ENCODE measurements around the gene ITPRID2.
"Not testable (repeated sequence)": the region's sequence is repeated elsewhere in the genome, so short reads cannot be mapped to it uniquely, and the experiment has no call there.

ITPRID2 gene

GRCh38 chr2:181958726-181959125 lies 67.2 kb downstream of the ITPRID2 start:
- in situ Hi-C loops (cut with MboI; ENCODE audit: low sequenced_read_pairs): no loop called here

DNA sequence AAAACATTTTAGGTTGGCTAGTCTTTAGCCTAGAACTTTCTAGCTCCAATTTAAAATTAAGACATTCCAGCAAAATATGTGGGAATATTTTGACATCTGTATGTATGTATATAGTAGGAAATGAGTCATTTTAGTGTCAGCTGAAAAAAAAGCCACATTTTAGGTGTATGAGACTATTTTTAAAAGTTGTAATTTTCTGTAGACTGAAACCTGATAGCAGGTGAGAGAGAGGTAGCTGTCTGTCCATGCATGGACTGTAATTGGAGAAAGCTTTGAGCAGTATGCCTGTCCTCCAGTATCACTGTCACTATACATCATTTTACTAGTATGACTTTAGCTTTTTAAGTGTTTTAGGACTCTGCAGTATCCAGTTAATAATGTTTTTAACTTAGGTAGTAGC lies 68.0 kb downstream of the ITPRID2 start:
- in situ Hi-C loops (cut with MboI; ENCODE audit: low sequenced_read_pairs): no loop called here

- in situ Hi-C loops (cut with MboI; ENCODE audit: low sequenced_read_pairs): not testable (repeated sequence)
Measured at GRCh38 chr2:181961167-181961566, 69.6 kb downstream of the ITPRID2 start.

GRCh38 chr2:181962142-181962541 lies 70.6 kb downstream of the ITPRID2 start:
- in situ Hi-C loops (cut with MboI; ENCODE audit: low sequenced_read_pairs): no loop called here

DNA sequence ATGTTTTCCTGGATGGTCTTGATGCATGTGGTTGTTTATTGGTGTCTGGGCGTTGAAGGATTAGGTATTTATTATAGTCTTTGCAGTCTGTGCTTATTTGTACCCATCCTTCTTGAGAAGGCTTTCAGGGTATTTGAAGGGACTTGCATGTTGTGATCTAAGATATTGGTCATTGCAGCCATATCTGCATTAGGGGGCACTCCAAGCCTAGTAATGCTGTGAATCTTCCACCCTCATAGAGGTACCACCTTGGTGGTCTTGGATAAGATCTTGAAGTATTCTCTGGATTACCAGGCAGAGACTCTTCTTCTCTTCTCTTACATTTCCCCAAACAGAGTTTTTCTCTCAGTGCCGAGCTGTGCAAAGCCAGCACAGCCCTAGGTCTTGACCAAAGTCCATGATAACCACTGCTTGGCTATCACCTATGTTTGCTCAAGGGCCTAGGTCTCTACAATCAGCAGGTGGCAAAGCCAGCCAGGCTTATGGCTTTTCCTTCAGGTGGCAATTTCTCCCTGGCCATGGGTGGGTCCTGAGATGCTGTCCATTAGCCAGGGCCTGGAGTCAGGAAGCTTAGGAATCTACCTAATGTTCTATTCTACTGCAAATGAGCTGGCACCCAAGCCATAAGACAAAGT lies 78.7 kb downstream of the ITPRID2 start:
- in situ Hi-C loops (cut with MboI; ENCODE audit: low sequenced_read_pairs): no loop called here

- in situ Hi-C loops (cut with MboI; ENCODE audit: low sequenced_read_pairs): no loop called here
Measured at GRCh38 chr2:181971032-181971431, 79.5 kb downstream of the ITPRID2 start.

DNA sequence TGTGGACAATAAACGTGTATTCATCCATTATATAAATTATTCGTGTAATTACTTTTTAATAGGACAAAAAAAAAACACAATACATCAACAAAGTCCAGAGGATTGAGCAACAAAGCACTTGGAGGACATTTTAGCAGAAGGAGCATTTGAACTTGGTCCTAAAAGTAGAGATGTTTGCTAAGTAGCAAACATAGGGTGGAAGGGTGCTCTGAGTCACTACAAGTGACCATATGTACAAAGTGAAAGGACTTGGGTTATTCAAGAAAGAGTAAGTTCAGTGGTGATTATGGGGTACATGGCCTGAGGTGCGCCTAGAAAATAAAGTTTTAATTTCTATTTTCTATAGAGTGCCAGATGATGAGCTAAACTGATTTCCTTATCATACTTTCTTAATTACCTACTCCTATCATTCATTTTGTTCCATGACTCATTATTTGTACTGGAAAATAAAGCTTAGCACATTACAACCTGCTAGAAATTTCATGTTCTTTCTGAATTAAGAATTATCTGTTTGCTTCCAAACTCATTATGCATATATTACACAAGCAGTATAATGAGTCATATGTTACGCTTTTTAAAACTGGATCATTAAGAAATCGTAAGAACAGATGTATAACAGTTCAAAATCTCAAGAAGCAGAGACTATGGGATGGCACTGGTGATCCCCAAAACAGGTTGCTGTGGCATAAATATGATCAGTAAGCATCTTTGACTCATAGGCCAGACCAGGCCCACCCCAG lies 81.1 kb downstream of the ITPRID2 start:
- in situ Hi-C loops (cut with MboI; ENCODE audit: low sequenced_read_pairs): no loop called here

GRCh38 chr2:181973171-181973783 lies 81.7 kb downstream of the ITPRID2 start:
- in situ Hi-C loops (cut with MboI; ENCODE audit: low sequenced_read_pairs): no loop called here

DNA sequence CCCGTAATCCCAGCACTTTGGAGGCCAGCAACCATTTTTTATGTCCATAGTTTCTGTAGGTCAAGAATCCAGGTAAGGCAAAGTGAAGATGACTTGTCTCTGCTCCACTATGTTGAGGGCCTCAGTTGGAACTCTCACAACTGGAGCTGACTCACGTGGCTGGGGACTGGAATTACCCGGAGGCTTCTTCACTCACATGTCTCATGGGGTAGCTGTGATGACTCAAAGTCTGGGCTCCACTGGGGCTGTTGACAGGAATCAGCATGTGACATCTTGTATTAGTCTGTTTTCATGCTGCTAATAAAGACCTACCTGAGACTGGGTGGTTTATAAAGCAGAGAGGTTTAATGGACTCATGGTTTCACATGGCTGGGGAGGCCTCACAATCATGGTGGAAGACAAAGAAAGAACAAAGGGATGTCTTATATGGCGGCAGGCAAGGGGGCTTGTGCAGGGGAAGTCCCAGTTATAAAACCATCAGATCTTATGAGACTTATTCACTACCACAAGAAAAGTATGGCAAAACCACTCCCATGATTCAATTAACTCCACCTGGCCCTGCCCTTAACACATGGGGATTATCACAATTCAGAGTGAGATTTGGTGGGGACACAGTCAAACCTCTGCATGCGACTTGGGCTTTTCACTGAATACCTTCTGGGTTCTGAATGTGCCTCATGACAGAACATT lies 86.3 kb downstream of the ITPRID2 start:
- in situ Hi-C loops (cut with MboI; ENCODE audit: low sequenced_read_pairs): no loop called here

GRCh38 chr2:181978351-181979150 lies 87.0 kb downstream of the ITPRID2 start:
- in situ Hi-C loops (cut with MboI; ENCODE audit: low sequenced_read_pairs): no loop called here

All from hTERT RPE-1 (cell line).